Large intestine (tissue), 3 donors: Measurements from ENCODE around the gene ZNF526. TPM values are rescaled to one million over a fixed set of nuclear protein-coding genes. Genes with fewer than 3 reads are reported as not detected.
"Not testable (repeated sequence)": the region's sequence is repeated elsewhere in the genome, so short reads cannot be mapped to it uniquely, and the experiment has no call there.

ENCODE experiments used
- DNase-seq, 2 donors: peaks; one replicate each; pipeline versions ENCODE4 v3.0.0 to v3.0.0-alpha.2; 2013
- H3K27ac ChIP-seq: one replicate; pipeline ENCODE4 v1.5.1; 2013; ENCODE audit warnings: low read length
- H3K27me3 ChIP-seq: 2 replicates; pipeline ENCODE4 v1.6.1; 2013; ENCODE audit warnings: low read length; ENCODE audit not compliant: control insufficient read depth, insufficient read depth
- H3K36me3 ChIP-seq: 2 replicates; pipeline ENCODE4 v1.6.1; 2013; ENCODE audit warnings: low read length; ENCODE audit not compliant: control insufficient read depth, insufficient read depth
- H3K4me1 ChIP-seq: one replicate; pipeline ENCODE4 v1.6.1; 2013; ENCODE audit warnings: low read length; ENCODE audit not compliant: control insufficient read depth, insufficient read depth
- H3K4me3 ChIP-seq: one replicate; pipeline ENCODE4 v1.5.1; 2013; ENCODE audit warnings: low read length
- H3K9me3 ChIP-seq: one replicate; pipeline ENCODE4 v1.6.1; 2013; ENCODE audit warnings: mild to moderate bottlenecking, low read depth, low read length, moderate library complexity; ENCODE audit not compliant: control insufficient read depth
- WGBS: methylation state at CpG from one replicate; pipeline ENCODE4 v1.1.5; 2013; ENCODE audit warnings: low lambda C conversion rate; ENCODE audit not compliant: insufficient coverage; 5-methylcytosine and 5-hydroxymethylcytosine counted together
- polyA plus RNA-seq: library from polyadenylated mRNA; unstranded; fragments of 120-200 nt; gene quantifications from one replicate; pipeline ENCODE4 v1.2.1, GENCODE V29; 2013

Gene ZNF526
- polyA plus RNA-seq, 1 donor: 9.3 TPM

DNA sequence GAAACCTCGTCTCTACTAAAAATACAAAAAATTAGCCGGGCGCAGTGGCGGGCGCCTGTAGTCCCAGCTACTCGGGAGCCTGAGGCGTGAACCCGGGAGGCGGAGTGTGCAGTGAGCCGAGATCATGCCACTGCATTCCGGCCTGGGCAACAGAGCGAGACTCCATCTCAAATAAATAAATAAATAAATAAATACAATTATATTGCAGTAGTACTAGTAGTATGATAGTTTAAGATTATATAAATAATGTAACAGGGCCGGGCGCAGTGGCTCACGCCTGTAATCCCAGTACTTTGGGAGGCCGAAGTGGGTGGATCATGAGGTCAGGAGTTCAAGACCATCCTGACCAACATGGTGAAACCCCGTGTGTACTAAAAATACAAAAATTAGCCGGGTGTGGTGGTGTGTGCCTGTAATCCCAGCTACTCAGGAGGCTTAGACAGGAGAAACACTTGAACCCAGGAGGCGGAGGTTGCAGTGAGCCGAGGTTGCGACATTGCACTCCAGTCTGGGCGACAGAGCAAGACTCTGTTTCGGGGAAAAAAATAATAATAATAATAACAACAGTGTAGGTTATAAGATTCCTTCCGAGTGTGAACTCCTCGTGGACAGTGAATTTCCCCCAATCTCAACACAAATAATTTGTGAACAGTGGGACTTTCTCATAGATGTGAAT, 47.0 kb downstream of the ZNF526 start:
- H3K27me3 ChIP-seq, H3K27ac ChIP-seq, DNase-seq, H3K36me3 ChIP-seq, H3K9me3 ChIP-seq, H3K4me3 ChIP-seq: not testable (repeated sequence)
- H3K4me1 ChIP-seq: peaks cover 28% of the 10 kb centered on the region
- WGBS: 88% methylated on average over 3 of the region's 25 CpGs

DNA sequence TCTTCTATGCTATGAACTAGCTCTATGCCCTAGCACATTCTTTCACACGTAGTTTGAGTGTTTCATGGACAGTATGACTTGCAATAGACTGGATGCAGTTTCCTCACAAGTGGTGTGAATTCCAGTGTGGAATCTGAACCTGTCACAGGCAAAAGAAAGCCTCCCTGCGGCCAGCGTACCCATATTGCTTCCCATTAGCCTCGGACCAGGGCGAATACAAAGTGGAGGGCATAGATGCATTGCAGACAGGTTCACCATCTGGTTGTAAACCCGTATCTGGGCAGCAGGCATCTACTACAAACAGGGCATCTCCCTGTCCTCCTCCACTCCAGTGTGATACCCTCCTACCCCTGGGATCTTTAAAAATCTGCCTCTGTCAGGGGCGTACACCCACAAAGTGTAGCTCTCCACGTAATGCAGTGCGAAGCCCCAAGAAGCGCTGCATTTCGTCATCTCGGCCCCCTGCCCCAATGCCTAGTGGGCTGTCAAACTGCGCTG, 47.6 kb downstream of the ZNF526 start:
- peak in 1 of 2 donors; percentile 22 for DNase-seq
- no CpG with 5 or more reads among the region's 13 CpGs for WGBS
- H3K4me1 ChIP-seq: peaks cover 28% of the 10 kb centered on the region
- H3K4me3 ChIP-seq: peak overlapping the region; percentile 70
- H3K27ac ChIP-seq: peak overlapping the region; percentile 90
- H3K36me3 ChIP-seq: peaks cover 13% of the 10 kb centered on the region
- no peaks in the 10 kb centered on the region for H3K9me3 ChIP-seq
- no peaks in the 10 kb centered on the region for H3K27me3 ChIP-seq

DNA sequence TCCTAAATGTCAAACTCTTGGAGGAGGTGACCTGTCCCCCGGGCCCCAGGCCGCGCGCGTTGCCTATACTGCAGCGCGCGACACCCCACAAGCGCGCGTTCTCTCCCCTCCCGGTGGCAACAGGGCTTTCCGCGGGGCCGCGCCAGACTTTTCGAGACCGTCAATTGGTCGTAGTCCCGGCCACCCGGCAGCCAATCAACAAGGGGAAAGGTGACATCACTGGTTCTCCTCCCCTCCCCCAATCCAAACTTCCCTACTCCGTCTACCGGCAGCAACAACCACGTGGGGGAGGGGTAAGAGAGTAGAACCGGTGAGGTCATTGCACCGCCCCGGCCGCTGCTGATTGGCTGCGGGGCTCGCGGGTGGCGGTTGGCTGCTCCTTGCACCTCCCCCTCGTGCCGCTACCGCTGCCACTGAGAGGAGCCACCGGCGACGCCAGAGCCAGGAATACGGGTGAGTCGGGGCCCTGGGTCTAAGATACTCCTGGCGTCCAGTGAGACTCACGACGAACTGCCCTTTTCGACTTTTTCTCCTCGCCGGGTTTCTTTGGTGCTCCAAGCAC, 48.1 kb downstream of the ZNF526 start:
- no peaks in the 10 kb centered on the region for H3K27me3 ChIP-seq
- H3K36me3 ChIP-seq: peaks cover 18% of the 10 kb centered on the region
- peak overlapping the region; percentile 90 for H3K27ac ChIP-seq
- no peaks in the 10 kb centered on the region for H3K9me3 ChIP-seq
- peak; percentile 100 for DNase-seq
- WGBS: no CpG with 5 or more reads among the region's 46 CpGs
- peaks cover 28% of the 10 kb centered on the region for H3K4me1 ChIP-seq
- H3K4me3 ChIP-seq: peak overlapping the region; percentile 70

DNA sequence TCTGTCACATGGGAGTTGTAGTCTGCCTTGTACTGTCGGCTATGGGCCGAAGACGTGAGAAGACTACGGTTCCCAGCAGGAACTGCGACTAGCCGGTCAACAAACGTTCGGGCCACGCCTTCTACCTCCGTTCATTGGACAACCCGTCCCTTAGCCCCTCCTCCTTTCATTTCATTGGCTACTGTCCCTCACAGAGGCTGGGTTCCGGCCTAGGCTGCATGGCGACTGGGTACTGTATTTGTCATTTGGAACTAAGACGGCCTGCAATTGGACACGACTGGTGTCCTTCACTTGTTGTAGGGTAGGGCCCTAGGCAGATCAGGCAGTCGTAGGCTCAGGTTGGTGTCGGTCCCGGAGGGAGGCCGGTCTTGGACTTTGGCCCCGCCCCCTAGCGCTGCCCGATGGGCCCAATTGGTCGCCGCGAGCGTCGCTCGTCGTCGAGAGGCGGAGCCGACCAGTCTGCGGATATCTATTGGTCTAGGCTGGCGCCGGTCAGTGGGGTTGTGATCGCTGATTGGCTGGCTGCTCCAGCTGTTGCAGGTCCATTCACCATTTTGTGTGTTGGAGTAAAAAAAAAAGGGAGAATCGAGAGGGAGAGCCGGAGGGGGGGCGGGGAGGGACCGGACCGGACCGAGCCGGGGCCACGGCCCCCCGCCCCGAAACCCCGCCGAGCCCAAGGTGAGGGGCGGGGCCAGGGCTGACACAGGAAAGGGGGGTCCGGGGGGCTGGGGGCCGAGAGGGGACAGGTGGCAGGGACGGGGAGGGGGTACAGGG, 48.8 kb downstream of the ZNF526 start, which contains the start of gene CIC:
CIC (plus strand) TSS at position 549 of the 774 bp plus-strand sequence. CDS start 2,532 bp downstream, outside the sequence.
- Histone ChIP-seq H3K9me3 (no peaks in the 10 kb centered on the region), H3K27ac (peak within 1 kb of the TSS; percentile 90), H3K36me3 (peaks cover 25% of the 10 kb centered on the region), H3K4me1 (peaks cover 28% of the 10 kb centered on the region), H3K27me3 (no peaks in the 10 kb centered on the region), H3K4me3 (peak within 1 kb of the TSS; percentile 70)
- DNase-seq: peak; percentile 100
- WGBS: no CpG with 5 or more reads among the region's 52 CpGs

DNA sequence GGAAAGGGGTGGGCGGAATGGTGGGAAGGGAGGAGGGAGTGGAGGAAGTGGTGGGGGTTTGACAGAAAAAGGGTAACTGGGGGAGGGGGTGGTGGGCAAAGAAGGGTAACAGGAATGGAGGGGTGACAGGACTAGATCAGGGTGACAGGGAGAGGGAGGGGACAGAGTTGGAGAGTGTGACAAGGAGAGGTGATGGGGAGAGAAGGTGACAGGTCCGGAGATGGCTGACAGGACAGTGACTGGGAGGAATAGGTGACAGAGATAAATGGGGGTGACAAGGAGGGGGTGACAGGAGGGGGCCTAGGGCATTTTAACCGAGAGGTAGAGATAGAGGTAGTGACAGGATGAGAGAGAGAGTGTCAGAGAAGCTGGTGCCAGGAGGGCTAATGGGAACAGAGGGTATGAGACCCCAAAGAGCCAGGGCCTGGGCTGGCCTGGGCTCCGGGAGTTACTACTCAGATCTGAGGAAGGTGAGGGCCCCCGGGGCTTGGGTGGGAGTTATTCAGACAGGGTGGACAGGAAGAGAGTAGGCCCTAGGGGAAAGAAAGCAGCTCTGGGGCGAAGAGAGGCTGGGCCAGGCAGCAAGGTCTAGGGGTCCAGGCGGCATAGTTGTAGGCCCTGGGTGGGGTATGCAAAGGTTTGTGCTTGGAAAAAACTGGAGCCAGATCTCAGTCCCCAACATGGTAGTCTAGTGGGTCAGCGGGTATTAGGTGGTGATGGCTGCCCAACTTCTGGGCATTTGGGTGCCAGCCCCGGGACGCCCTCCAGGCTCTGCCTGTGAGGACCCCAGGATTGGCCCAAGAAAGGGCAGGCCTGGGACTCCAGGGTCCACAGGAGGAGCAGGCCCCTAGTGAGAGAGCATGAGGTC, 49.6 kb downstream of the ZNF526 start:
- H3K36me3 ChIP-seq: peaks cover 33% of the 10 kb centered on the region
- H3K27me3 ChIP-seq: no peaks in the 10 kb centered on the region
- peak in 1 of 2 donors; percentile 44 for DNase-seq
- H3K9me3 ChIP-seq: no peaks in the 10 kb centered on the region
- WGBS: 0% methylated on average over 2 of the region's 10 CpGs
- H3K4me1 ChIP-seq: peaks cover 28% of the 10 kb centered on the region
- H3K27ac ChIP-seq: peak overlapping the region; percentile 86
- peak overlapping the region; percentile 63 for H3K4me3 ChIP-seq

DNA sequence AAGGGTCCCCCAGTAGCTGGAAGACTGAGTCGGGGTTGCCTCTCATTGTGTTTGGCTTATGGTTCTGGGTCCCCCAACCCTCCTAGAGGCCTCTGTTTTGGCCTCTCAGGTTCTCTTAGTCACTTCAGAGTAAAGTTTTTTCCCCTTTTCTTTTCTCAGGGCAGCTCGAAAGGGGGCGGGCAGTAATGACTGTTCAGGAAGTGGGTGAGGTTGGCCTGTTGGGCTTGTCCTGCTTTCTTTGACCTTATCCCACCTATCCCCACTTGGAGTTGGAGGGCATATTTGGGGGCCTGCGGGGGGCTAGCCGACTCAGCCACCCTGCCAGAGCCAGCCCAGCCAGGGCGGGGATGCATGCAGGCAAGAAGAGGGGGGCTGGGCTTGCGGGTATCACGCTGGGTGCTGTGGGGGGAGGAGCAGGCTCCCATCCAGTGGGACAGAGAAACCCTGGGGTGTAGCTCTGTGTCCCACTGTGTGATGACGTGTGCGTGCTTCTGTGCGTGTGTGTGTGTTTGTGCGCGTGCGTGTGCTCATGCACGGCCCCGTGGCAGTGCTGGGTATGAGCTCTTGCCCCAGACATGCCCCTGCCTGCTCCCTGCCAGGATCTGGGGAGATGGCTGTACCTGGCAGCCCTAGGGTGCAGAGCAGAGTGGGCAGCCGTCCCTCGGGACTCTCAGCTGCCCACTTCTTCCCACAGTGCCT, 50.4 kb downstream of the ZNF526 start:
- Histone ChIP-seq H3K4me1 (peaks cover 31% of the 10 kb centered on the region), H3K4me3 (peak overlapping the region; percentile 63), H3K27ac (peak overlapping the region; percentile 86), H3K27me3 (no peaks in the 10 kb centered on the region), H3K36me3 (peaks cover 40% of the 10 kb centered on the region), H3K9me3 (no peaks in the 10 kb centered on the region)
- peak in 1 of 2 donors; percentile 54 for DNase-seq
- no CpG with 5 or more reads among the region's 18 CpGs for WGBS

DNA sequence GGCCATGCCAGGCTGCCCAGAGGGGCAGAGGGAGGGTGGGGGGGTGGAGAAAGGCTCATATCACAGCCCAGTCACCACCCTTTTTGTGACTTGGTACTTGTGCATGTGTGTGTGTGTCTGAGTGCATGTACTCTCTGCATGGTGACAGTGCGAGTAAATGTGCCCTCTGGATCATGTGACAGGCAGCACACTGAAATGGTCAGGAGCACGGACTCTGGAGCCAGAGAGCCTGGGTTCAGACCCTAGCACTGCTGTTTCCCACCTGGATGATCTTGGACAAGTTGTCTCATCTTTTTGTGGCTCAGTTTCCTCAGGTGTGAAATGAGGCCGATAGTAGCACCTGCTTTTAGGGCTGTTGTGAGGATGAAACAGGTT, 50.9 kb downstream of the ZNF526 start:
- Histone ChIP-seq H3K36me3 (peaks cover 44% of the 10 kb centered on the region), H3K9me3 (no peaks in the 10 kb centered on the region), H3K4me3 (peak overlapping the region; percentile 63), H3K27me3 (no peaks in the 10 kb centered on the region), H3K27ac (peak overlapping the region; percentile 86), H3K4me1 (peaks cover 31% of the 10 kb centered on the region)
- peak in 1 of 2 donors; percentile 88 for DNase-seq
- WGBS: no CpG with 5 or more reads among the region's 3 CpGs

DNA sequence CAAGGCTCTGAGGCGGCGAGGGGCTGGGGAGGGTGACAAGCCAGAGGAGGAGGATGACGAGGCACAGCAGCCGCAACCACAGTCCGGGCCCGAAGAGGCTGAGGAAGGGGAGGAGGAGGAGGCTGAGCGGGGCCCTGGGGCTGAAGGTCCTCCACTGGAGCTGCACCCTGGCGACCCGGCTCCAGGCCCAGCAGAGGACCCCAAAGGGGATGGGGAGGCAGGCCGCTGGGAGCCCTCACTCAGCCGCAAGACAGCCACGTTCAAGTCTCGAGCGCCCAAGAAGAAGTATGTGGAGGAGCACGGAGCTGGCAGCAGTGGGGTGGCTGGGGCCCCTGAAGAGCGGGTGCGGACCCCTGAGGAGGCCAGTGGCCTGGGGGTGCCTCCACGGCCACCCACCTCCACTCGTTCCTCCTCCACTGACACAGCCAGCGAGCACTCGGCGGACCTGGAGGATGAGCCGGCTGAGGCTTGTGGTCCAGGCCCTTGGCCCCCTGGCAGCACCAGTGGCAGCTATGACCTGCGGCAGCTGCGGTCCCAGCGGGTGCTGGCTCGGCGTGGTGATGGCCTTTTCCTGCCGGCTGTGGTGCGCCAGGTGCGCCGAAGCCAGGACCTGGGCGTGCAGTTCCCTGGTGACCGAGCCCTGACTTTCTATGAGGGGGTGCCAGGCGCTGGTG, 51.9 kb downstream of the ZNF526 start:
- WGBS: no CpG with 5 or more reads among the region's 35 CpGs
- Histone ChIP-seq H3K9me3 (no peaks in the 10 kb centered on the region), H3K36me3 (peaks cover 50% of the 10 kb centered on the region), H3K4me3 (no peak overlapping the region), H3K4me1 (peaks cover 35% of the 10 kb centered on the region), H3K27ac (peak overlapping the region; percentile 65), H3K27me3 (no peaks in the 10 kb centered on the region)
- no peak for DNase-seq

DNA sequence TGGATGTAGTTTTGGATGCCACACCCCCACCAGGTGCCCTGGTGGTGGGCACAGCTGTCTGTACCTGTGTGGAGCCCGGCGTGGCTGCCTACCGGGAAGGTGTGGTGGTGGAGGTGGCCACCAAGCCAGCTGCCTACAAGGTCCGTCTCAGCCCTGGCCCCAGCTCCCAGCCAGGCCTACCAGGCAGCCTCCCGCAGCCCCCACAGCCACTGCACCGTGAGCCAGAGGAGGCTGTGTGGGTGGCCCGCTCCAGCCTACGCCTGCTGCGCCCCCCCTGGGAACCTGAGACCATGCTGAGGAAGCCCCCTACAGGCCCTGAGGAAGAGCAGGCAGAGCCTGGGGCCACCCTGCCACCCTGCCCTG, 52.4 kb downstream of the ZNF526 start:
- Histone ChIP-seq H3K4me3 (no peak overlapping the region), H3K27me3 (no peaks in the 10 kb centered on the region), H3K4me1 (peaks cover 37% of the 10 kb centered on the region), H3K36me3 (peaks cover 51% of the 10 kb centered on the region), H3K9me3 (no peaks in the 10 kb centered on the region), H3K27ac (no peak overlapping the region)
- no CpG with 5 or more reads among the region's 9 CpGs for WGBS
- no peak for DNase-seq
